ENCODE measurements around the gene TMEM94. TPM values are rescaled to one million over a fixed set of nuclear protein-coding genes. Genes with fewer than 3 reads are reported as not detected.

Gene TMEM94
- total RNA-seq, 6 experiments from 2014 or later: 24.2 to 47.1 (median 29.6) TPM

DNA sequence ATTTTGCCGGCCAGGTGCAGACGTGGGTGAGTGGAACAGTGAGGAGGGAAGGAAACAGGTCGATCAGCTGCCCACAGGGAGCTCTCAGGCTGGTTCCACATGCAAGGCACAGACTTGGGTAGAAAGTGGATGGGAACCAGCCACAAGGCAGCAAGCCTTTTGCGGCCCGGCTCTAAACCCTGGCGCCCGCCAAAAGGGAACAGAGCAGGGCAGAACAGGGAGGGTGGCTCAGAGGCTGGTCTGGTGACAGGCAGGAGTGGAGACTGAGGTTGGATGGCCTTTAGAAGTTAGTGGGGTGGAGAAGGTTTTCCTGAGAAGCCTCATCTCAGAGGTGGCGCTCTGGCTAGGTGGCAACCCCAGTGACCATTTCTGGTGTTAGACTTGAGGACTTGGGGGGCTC, 79.4 kb downstream of the TMEM94 start:
- WGBS (ENCODE audit: insufficient coverage, low coverage, low lambda C conversion rate, missing lambda C conversion rate): 92% methylated on average over 7 of the region's 8 CpGs
- no peak overlapping the region for H3K4me3 ChIP-seq
- no peak overlapping the region for H3K27ac ChIP-seq
- H3K4me1 ChIP-seq: peaks cover 0 to 21% (median 0%) of the 10 kb centered on the region in 4 donors
- no peak for TF ChIP-seq POLR2A (IDR thresholded peaks at IDR 0.05)
- TF ChIP-seq, protein P1, sequence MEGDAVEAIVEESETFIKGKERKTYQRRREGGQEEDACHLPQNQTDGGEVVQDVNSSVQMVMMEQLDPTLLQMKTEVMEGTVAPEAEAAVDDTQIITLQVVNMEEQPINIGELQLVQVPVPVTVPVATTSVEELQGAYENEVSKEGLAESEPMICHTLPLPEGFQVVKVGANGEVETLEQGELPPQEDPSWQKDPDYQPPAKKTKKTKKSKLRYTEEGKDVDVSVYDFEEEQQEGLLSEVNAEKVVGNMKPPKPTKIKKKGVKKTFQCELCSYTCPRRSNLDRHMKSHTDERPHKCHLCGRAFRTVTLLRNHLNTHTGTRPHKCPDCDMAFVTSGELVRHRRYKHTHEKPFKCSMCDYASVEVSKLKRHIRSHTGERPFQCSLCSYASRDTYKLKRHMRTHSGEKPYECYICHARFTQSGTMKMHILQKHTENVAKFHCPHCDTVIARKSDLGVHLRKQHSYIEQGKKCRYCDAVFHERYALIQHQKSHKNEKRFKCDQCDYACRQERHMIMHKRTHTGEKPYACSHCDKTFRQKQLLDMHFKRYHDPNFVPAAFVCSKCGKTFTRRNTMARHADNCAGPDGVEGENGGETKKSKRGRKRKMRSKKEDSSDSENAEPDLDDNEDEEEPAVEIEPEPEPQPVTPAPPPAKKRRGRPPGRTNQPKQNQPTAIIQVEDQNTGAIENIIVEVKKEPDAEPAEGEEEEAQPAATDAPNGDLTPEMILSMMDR (IDR thresholded peaks at IDR 0.05): no peak
- intact Hi-C loops (cut with DNase I): no loop called here
- DNase-seq (no peak), ATAC-seq (no peak)
- no peaks in the 10 kb centered on the region for H3K9me3 ChIP-seq
- no peaks in the 10 kb centered on the region for H3K27me3 ChIP-seq
- peaks cover 0 to 11% (median 1%) of the 10 kb centered on the region in 4 donors for H3K36me3 ChIP-seq

GRCh38 chr17:75536366-75536765, 79.9 kb downstream of the TMEM94 start:
- DNase-seq: no peak
- Histone ChIP-seq H3K27ac (no peak overlapping the region), H3K36me3 (peaks cover 0 to 11% (median 1%) of the 10 kb centered on the region in 4 donors), H3K4me1 (peaks cover 0 to 26% (median 0%) of the 10 kb centered on the region in 4 donors), H3K9me3 (no peaks in the 10 kb centered on the region), H3K27me3 (no peaks in the 10 kb centered on the region), H3K4me3 (no peak overlapping the region)
- 78% methylated on average over 6 of the region's 10 CpGs for WGBS (ENCODE audit: insufficient coverage, low coverage, low lambda C conversion rate, missing lambda C conversion rate)
- intact Hi-C loops (cut with DNase I): no loop called here
- ATAC-seq: no peak
- no peak for TF ChIP-seq POLR2A (IDR thresholded peaks at IDR 0.05)

- H3K4me3 ChIP-seq: no peak overlapping the region
- TF ChIP-seq POLR2A (IDR thresholded peaks at IDR 0.05): no peak
- TF ChIP-seq, protein P1 (IDR thresholded peaks at IDR 0.05): no peak
- H3K27me3 ChIP-seq: no peaks in the 10 kb centered on the region
- no peaks in the 10 kb centered on the region for H3K36me3 ChIP-seq
- intact Hi-C loops (cut with DNase I): no loop called here
- ATAC-seq (peak in 2 of 4 donors; percentile 5 to 8), DNase-seq (no peak)
- WGBS (ENCODE audit: insufficient coverage, low coverage, low lambda C conversion rate, missing lambda C conversion rate): 38% methylated on average over 1 of the region's 13 CpGs
- H3K9me3 ChIP-seq: no peaks in the 10 kb centered on the region
- H3K4me1 ChIP-seq: peaks cover 0 to 42% (median 2%) of the 10 kb centered on the region in 4 donors
- no peak overlapping the region for H3K27ac ChIP-seq
Measured at GRCh38 chr17:75539967-75540729, 83.7 kb downstream of the TMEM94 start.

DNA sequence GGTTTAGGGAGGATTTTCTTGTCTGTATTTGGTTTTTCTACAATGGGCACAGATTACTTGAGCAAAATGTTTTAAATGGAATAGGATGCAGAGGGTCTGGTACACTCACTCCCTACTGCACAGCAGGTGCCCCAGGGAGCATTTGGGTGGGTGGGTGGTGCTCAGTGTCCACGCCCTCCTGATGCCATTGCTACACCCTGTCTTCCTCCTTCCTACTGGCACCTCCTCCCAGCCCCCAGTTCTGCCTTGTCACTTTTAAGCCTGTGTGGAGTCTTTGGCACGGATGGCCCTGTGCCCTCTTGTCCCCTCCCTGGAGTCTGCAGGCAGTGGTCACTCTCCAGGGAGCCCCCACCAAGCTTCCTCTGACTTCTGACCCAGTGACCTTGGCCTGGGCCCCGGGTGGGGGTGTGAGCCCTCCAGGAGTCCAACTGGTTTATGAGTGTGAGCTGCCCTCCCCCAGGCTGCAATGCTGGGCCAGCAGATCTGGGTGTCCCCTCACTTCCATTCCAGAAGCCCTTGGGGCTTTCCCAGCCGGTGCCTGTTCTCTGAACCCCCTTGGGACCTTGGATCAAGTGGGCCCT, 84.6 kb downstream of the TMEM94 start:
- intact Hi-C loops (cut with DNase I): no loop called here
- 40% methylated on average over 1 of the region's 4 CpGs for WGBS (ENCODE audit: insufficient coverage, low coverage, low lambda C conversion rate, missing lambda C conversion rate)
- Histone ChIP-seq H3K27me3 (no peaks in the 10 kb centered on the region), H3K27ac (no peak overlapping the region), H3K4me3 (no peak overlapping the region), H3K36me3 (no peaks in the 10 kb centered on the region), H3K4me1 (peaks cover 0 to 42% (median 2%) of the 10 kb centered on the region in 4 donors), H3K9me3 (no peaks in the 10 kb centered on the region)
- ATAC-seq (peak in 1 of 4 donors; percentile 6), DNase-seq (no peak)
- TF ChIP-seq, protein P1 (IDR thresholded peaks at IDR 0.05): no peak
- no peak for TF ChIP-seq POLR2A (IDR thresholded peaks at IDR 0.05)

GRCh38 chr17:75542229-75542628, 85.8 kb downstream of the TMEM94 start:
- Histone ChIP-seq H3K27ac (no peak overlapping the region), H3K9me3 (no peaks in the 10 kb centered on the region), H3K36me3 (no peaks in the 10 kb centered on the region), H3K27me3 (no peaks in the 10 kb centered on the region), H3K4me3 (no peak overlapping the region), H3K4me1 (peaks cover 0 to 42% (median 2%) of the 10 kb centered on the region in 4 donors)
- intact Hi-C loops (cut with DNase I): no loop called here
- ATAC-seq (no peak), DNase-seq (no peak)
- 91% methylated on average over 6 of the region's 8 CpGs for WGBS (ENCODE audit: insufficient coverage, low coverage, low lambda C conversion rate, missing lambda C conversion rate)
- TF ChIP-seq, protein P1 (IDR thresholded peaks at IDR 0.05): no peak
- TF ChIP-seq POLR2A (IDR thresholded peaks at IDR 0.05): no peak
